Fibroblast of pulmonary artery (primary cell): ENCODE results near the gene FOXO3.
"Not testable (repeated sequence)": the region's sequence is repeated elsewhere in the genome, so short reads cannot be mapped to it uniquely, and the experiment has no call there.

ENCODE experiments used
- DNase-seq: peaks from one replicate; pipeline ENCODE4 v3.0.0-alpha.2; 2010; ENCODE audit warnings: low read depth
- H3K4me3 ChIP-seq: replicated peaks from 2 replicates; pipeline ENCODE4 v1.5.1; 2011; ENCODE audit warnings: low read depth, mild to moderate bottlenecking, control low read depth, low read length, moderate library complexity
- TF ChIP-seq, protein P1 (sequence below): IDR thresholded peaks from 2 replicates; pipeline ENCODE4 v1.5.1; 2011; ENCODE audit warnings: mild to moderate bottlenecking, control low read depth, low read length, inconsistent platforms; ENCODE audit errors: missing control alignments

Gene FOXO3

DNA sequence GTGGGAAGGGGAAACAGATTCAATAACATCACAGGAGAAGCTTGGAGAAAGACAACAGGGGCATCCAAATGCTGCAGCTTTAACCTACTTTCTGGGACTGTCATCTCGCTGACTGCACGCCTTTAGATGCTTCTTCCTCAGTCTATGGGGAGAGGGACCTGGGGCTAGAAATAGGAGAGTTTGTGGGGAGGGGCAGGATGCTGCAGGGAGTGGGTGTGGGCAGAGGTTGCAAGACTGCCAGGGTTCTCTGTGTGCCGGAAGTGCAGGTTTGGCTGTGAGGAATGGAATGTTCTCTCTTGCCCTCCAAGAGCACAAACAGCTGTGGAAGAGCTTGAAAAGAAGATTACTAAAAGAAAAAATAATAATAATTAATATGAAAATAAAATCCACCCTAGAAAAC is 93.2 kb downstream of the FOXO3 start:
- H3K4me3 ChIP-seq: no peak overlapping the region
- TF ChIP-seq, protein P1, sequence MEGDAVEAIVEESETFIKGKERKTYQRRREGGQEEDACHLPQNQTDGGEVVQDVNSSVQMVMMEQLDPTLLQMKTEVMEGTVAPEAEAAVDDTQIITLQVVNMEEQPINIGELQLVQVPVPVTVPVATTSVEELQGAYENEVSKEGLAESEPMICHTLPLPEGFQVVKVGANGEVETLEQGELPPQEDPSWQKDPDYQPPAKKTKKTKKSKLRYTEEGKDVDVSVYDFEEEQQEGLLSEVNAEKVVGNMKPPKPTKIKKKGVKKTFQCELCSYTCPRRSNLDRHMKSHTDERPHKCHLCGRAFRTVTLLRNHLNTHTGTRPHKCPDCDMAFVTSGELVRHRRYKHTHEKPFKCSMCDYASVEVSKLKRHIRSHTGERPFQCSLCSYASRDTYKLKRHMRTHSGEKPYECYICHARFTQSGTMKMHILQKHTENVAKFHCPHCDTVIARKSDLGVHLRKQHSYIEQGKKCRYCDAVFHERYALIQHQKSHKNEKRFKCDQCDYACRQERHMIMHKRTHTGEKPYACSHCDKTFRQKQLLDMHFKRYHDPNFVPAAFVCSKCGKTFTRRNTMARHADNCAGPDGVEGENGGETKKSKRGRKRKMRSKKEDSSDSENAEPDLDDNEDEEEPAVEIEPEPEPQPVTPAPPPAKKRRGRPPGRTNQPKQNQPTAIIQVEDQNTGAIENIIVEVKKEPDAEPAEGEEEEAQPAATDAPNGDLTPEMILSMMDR: no peak
- DNase-seq: peak; percentile 78

DNA sequence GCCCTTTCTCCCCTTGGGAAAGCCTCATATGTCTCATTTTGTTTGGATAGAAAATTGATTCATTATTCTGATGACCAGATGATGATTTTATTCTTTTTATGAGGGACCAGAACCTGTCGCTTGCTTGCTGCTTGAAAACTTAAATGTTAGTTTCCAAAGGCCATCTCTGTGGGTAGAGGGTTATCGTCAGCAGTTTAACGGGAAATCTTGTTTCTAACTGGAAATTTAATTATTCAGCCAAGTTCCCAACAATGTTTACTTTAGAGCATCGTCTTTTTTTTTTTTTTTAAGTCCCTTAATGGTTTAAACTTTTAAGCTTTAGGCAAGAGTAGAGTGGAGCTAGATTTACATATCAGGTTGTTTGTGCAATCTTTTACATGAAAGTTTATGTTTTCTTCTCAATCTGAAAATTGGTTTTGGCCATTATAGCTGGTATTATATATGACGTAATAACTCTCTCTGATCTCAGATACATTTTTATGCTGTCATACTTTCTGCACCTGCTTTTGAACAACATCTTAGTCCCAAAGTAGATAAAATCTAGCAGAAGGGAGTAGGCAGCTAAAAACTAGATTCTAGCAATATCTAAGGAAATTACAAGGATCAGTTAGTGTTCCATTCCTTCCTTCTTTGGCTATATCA is 93.9 kb downstream of the FOXO3 start:
- TF ChIP-seq, protein P1: no peak
- peak; percentile 43 for DNase-seq
- H3K4me3 ChIP-seq: no peak overlapping the region

DNA sequence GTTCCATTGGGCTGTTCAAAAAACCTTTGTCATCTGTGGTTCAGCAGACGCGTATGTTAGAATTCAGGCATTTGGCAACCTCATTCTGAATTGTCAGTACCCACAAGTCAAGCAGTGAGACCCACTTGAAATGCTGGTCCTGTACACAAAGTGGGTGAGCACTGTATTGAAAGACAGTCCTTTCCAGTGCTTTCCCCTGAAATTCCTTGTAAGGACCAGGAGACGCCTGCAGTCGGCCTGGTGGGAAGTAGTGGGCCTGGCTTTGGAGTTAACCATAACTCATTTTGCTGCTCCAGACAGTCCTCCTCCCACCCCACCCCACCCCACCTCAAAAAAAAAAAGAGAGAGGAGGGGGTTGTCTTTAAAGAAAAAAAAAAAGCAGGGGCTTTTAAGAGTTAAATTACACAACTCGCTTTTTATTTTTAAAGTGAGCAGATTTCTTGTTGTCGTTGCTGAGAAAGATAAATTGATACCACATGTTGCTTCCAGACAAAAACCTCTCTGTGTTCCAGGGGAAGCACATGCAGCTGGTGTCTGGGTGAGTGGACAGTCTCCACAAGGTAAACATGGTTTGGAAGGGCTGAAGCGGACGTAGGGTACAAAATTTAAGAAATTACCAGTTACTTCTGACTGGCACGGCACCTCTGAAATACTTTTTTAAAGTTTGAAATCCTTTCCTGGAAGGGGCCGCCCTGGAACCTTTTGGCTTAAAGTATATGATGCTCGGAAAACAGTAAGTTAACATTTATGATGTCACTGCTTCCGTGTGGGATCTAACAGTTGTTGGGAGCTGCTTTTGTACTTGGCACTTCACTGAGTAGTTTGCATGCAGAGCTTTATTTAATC is 95.3 kb downstream of the FOXO3 start:
- peak overlapping the region; percentile 15 for H3K4me3 ChIP-seq
- TF ChIP-seq, protein P1: no peak
- peak; percentile 93 for DNase-seq

DNA sequence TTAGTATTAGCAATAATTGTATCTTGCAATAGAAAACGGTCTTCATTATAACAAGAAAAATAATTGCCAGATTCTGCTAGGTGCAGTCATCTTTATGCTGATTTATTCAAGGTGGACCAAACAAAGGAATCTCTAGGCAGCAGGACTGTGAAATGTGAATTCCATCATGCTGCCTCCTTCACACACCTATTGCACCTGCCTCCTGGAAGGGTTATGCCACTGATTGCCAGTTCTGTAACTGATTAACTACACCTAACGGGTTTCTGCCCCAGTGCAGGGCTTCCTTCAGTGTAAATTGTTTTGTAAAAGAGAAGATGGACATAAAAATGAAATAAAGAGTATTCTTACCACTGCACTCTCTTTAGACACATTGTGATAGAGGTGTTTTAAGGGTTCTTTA is 96.1 kb downstream of the FOXO3 start:
- H3K4me3 ChIP-seq: peak overlapping the region; percentile 15
- TF ChIP-seq, protein P1: no peak
- DNase-seq: no peak

DNA sequence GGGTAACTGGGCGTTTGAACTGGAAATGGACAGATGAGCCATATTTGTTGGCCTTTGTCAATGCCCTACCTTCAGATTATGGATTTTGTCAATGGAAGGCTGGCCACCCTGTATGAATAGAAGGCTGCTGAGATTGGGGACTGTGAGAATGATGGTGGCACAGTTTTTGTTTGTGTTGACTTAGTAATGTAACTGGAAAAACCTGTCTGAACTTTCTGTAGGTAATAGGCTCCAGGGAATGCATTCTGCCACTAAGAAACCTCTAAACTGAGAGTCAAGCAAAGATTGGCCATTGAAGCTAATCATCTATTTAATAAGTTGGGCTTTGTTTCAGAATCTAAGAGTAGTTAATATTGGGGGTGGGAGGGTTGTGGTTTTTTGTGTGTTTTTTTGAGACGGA is 97.5 kb downstream of the FOXO3 start:
- TF ChIP-seq, protein P1: no peak
- H3K4me3 ChIP-seq: no peak overlapping the region
- no peak for DNase-seq

DNA sequence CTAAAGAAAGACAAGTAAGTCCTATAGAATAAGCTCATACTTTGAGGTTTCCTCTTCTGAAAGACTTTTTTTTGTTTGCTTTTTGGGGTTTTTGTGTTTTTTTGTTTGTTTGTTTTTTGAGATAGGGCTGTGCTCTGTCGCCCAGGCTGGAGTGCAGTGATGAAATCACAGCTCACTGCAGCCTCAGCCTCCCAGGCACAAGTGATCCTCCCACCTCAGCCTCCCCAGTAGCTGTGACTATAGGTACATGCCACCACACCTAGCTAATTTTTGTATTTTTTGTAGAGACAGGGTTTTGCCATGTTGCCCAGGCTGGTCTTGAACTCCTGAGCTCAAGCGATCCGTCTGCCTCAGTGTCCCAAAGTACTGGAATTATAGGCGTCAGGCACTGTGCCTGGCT is 98.1 kb downstream of the FOXO3 start:
- not testable (repeated sequence) for DNase-seq

DNA sequence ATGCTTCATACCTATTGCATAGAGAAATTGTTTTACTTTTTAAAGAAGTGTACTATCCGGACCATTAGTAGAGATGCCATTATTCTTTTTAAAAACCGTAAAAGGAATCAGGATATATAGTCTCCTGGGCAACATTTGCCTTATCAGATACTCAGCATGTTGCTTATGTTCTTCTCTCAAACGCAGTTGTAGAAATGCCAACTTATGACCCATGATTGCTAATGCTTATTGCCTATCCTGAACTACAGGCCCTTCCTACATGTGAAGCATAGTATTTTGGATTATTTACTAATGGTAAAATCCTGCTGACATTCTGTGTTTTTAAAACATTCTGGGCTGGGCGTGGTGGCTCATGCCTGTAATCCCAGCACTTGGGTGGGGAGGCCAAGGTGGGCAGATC is 99.5 kb downstream of the FOXO3 start:
- no peak overlapping the region for H3K4me3 ChIP-seq
- DNase-seq: no peak
- TF ChIP-seq, protein P1: no peak

More for the DNA sequence above, 98.1 kb downstream of the FOXO3 start:
- H3K4me3 ChIP-seq: not testable (repeated sequence)
